ENCODE data around the gene FRS2.

The FRS2 gene

DNA sequence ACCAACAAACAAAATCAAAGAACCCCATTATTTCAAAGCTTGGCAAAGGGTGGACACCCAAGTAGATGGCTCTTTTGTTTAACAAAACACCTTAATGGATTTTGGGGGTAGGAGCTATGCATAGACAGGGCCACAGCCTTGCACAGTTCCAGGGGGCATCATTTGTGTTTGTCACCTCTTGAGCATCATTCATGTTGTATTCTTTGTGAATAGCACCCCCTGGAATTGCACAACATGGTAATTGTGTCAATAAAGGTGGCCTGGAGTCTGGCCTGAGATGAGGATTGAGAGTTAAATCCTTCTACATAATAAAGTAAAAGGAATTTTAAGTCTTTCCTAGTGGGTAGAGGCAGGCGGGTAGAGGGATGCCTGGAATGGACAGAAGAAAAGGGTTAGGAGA is 3.3 kb upstream of the FRS2 start:
- DNase-seq (ENCODE audit: low read depth) = no peak

DNA sequence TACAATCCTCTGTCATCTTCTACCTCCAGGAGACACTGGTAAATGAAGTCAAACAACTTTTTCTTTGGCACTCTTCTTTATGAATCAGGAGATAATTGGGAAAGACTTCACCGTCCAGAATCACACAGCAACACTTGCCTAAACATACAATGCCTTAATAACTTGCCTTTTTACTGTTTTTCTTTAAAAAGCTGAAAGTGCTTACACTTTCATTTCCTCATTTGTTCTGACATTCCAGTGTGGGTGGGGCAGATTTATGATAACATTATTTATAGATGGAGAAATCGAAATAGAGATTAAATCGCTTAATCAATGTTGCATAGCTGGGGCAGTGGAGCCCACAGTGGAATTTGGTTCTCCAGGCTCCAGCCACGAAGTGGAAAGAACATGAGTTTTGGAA is 2.8 kb upstream of the FRS2 start:
- DNase-seq (ENCODE audit: low read depth) = no peak

DNA sequence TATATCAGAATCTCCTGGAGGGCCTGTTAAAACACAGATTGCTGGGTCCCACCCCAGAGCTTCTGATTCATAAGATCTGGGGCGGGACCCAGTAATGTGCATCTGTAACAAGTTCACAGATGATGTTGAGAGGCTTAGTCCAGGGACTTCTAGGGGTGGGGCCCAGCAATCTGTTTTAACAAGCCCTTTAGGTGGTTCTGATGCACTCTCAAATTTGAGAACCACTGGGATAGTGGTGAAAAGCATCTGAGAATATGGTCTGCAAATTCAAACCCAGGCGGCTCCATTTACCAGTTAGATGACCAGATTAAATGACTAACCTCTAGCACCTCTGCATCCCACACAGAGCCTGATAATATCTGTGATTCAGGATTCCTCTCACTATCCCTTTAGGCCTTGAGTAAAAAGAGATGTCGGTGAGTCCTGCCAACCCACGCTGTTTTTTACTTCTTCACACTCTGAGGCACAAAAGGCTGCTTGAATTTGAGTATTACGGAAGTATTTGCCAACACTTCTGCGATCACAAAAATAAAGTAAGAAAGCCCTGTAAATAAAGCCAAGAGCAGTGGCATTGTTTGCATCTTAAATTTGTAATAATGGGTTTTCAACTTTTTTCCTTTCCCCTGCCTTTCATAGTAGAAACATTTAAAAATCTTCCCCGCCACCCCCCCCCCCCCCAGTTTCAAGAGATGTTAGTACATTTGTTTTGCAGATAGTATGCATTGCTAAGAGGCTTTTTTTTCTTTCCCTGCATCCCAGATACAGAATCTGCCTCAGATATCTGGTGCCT is 1.8 kb upstream of the FRS2 start:
- DNase-seq (ENCODE audit: low read depth) = no peak

DNA sequence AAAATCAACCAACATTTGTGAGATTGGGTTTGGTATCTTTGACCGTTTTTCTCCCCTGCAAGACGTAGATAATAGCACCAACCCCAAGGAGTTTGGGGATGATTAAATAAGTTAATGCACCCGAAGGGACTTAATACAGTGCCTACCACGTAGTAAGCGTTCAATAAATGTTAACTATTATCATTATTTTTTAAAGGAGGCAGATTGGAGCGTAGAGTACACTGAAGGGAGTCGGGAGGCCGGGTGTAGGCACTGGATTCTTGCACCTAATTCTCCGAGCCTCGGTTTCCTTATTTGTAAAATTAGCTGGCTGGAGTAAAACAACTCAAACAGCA is 367 bp upstream of the FRS2 start:
- DNase-seq (ENCODE audit: low read depth) = no peak

DNA sequence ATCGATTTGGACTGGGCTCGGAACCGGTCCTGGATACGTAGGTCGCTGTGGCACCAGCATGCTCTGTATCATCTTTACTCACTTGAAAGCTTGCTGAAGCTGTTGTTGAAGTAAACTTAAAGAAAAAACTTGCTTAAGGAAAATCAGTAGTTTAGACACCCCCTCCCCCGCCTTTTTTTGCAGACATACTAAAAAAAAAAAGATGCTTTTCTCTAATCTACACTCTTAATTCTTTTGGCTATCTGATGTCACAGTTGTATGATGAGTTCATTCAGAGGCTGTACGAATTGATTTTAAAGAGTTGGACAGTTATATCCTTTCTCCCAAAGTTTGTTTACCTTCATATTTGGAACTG is 865 bp downstream of the FRS2 start:
- no peak for DNase-seq (ENCODE audit: low read depth)

DNA sequence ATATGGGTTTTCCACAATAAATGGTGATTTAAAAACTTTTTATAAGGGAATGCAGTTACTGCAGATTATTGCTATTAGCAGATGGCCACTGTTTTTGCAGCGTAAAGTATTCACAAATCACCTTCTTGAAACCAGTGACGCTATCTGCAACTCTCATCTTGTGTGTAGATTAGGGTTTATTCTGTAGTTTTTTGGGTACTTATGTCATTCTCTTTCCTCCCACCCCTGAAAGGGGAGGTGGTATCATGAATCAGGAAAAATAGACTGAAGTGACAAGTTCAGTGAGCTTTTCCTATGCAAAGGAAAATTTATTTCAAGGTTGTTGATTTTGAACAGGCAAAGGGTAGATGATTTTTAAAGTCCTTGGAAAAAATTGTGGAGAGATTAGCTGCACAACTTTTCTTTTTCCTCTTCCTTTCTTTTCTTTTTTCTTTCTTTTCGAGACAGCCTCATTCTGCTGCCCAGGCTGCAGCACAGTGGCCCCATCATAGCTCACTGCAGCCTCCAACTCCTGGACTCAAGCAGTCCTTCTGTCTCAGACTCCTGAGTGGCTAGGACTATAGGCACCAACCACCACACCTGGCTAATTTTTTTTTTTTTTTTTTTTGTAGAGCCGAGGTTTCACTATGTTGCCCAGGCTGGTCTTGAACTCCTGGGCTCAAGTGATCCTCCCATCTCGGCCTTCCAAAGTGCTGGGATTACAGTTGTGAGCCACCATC is 1.6 kb downstream of the FRS2 start:
- no peak for DNase-seq (ENCODE audit: low read depth)

DNA sequence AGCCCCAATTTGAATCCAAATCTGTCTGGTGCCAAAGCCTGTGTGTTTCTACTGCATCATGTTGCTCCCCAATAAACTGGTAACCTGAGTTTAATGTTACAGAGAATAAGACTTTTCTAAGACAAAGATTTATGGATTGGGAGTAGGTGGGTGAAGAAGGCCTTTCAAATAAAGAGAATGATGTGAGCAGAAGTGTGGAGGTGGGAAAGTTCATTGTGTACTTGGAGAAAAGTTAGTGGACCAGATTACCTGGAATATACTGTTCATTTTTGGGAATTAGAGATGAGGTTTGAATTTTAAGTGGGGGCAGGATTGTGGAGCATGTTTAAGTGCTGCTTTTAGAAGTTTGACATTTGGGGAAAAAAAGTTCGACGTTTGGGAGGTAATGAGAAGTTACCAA is 3.1 kb downstream of the FRS2 start:
- DNase-seq (ENCODE audit: low read depth) = no peak

DNA sequence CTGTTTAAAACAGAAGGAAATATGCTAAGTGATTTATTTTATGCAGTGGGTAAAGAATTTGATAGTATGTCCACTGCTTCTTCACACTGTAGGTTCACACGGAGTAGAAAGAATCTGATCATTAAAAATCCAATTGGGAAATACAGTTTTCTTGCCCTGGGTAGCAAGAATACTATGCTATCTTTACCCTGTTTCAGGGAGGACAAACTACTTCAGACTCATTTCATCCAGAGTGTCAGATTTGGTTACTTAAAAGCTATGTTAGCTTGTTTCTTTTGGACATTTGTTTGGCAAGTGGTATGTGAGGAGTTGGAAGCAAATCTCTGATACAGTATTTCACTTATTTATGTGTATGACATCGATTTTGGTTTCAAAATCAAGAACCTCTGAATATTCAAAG is 4.3 kb downstream of the FRS2 start:
- no peak for DNase-seq (ENCODE audit: low read depth)

DNA sequence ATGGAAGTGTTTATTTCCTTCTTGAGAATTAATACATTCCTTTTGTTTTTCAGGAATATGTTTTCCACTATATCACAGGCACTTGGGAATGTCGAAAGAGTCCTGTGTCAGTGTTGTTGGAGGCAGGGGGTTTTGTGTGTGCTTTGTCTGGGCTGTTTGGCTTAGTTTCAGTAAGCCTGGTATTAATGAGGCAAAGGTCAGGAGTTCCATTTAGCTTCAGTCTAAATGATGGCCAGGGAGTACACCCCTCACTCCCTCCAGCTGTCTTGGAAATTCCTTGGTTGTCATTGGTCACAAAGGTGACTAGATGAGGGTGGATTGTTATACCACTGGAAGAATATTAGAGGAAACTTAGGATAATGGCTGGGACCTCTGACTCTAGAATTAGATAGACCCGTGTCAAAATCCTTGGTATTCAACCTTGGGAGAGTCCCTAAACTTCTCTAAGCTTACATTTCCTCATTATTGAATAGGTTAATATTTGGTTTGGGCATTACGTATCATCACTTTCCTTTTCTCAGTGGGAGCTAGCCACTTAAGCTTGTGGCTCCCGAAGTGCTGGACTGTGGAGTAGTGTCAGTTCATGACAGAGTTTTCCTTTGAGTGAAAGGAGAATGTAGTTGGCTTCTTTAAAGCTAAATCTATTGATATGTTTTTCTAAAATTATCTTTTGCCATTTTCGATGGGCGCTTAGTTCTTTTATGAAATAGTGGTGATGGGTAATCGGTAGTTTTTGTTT is 5.2 kb downstream of the FRS2 start:
- DNase-seq (ENCODE audit: low read depth) = no peak

DNA sequence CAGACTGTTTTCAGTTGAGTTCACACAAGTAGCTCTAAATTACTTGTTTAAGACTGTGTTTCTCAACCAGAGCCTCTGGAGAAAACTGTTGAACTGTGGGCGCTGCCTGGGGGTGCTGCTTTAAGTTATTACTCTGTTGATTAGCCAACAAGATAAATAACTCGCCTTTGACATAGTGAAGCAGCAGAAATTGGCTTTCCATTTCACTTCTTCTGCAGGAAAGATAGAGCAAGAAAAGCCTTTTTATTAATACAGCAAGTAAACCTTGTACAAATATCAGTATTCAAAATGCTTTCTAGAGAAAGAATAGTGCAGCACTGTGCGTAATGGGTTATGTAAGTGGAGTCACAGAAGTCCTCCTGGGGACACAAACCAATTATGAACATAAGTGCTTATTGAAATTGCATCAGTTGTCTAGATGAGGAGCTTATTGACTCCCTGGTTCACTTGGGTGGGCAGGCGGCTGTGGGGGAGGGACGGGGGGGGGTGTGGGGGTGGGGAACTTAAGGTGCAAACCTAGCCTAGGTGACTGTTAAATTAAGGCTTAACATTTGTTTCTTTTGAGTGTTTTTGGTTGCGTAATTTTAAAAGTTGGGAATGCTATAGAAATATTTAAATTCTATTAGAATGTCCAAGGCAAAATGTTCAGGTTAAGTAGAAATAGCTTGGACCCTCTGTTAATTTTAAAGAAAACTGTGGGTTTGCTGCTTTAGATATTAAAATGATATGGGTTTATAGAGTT is 6.3 kb downstream of the FRS2 start:
- DNase-seq (ENCODE audit: low read depth) = no peak

DNA sequence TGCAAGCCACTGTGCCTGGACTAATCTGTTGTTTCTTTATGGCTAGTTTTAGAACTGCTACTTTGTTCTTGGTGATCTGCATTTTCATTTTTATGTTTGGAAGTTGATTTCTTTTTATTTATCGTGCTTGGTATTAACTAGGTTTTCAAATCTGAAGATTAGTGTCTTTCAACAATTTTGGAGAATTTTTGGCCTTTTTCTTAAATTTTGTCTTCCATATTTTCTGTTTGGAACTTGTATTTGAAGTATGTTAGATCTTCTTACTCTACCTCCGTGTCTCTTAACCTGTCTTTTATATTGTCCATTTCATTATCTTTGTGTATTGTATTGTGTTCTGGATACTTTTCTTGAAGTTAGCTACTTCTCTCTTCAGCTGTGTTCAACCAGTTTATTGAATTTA is 9.5 kb downstream of the FRS2 start:
- no peak for DNase-seq (ENCODE audit: low read depth)

DNA sequence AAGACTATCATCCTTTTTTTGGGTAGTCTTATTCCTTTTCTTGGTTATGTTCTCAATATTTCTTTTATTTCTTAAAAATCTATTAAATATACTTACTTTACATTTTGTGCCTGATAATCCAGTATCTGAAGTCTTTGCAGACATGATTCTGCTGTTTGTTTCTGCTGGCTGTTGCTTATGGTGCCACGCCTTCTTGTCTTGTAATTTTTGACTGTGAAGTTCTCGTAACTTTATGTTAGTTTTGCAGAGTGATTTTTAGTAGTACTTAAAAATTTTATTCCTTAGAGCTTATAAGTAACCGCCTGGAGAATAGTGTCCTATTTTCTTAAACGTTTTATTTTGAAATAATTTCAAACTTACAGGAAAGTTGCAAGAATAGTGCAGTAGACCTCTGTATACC is 10.5 kb downstream of the FRS2 start:
- no peak for DNase-seq (ENCODE audit: low read depth)

DNA sequence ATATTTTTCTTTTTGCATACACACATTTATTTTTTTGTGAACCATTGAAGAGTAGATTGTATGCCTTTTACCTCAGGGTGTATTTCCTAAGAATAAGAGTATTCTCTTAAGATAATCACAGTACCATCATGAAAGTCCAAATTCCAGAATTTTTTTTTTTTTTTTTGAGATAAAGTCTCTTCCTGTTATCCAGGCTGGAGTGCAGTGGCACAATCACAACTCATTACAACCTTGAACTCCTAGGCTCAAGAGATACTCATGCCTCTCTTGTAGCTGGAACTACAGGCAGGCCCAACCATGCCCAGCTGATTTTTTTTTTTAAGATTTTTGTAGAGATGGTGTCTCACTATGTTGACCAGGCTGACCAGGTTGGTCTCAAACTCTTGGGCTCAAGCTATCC is 10.9 kb downstream of the FRS2 start:
- no peak for DNase-seq (ENCODE audit: low read depth)

DNA sequence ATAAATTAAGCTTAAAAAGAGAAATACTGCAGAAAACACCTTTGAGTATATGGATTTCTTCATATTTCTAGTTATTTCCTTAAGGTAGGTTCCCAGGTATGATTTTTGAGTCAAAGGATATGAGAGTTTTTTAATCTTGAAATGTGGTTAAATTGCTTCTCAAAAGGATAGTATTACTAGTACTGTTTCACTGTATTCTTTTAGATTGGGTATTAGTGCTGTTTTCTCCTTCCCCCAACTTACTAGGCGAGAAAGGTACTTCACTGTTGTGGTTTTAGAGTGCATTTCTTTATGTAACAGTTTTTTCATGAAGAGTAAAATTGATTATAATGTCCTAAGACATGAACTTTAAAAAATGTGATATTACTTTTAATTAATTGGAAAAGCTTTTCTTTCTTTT is 13.5 kb downstream of the FRS2 start:
- no peak for DNase-seq (ENCODE audit: low read depth)

DNA sequence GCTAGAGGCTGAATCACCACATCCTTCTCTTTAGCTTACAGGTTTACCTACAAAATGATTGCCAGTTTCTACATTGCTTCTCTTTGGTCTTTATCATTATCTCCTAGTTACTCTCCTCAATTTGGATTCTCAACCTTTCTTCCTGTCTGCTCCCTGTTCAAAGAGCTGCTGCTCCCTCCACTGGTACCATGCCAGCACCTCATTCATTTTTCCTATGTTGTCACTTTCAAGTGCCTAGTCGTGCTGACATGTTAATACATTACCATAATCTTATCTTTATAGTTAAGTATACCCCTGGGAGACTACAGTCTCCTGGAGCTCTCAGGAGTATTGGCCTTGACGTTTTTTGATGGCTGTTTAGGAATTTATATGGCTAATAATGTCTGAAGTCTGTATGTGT is 14.2 kb downstream of the FRS2 start:
- no peak for DNase-seq (ENCODE audit: low read depth)

DNA sequence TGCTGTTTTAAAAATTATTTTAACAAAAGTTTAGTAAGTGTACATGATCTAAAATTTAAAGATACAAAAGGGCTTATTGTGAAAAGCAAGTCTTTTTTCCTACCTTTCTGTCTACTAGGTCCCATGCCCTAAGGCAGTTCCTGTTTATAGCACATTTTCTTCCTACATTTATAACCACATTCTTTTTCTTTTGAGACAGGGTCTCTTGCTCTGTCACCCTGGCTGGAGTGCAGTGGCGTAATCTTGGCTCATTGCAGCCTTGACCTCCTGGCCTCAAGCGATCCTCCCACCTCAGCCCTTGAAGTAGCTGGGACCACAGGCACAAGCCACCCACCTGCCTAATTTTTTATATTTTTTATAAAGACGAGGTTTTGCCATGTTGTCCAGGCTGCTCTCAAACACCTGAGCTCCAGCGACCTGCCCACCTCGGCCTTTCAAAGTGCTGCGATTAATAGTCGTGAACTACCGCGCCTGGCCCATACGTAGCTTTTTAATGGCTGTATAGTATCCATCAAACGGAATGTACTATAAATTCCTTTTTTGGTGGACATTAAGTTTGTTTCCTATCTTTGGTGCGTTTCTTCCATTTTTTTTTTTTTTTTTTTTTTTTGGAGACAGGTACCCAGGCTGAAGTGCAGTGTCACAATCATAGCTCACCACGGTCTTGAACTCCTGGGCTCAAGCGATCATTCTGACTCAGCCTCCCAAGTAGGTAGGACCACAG is 20.9 kb downstream of the FRS2 start:
- no peak for DNase-seq (ENCODE audit: low read depth)

DNA sequence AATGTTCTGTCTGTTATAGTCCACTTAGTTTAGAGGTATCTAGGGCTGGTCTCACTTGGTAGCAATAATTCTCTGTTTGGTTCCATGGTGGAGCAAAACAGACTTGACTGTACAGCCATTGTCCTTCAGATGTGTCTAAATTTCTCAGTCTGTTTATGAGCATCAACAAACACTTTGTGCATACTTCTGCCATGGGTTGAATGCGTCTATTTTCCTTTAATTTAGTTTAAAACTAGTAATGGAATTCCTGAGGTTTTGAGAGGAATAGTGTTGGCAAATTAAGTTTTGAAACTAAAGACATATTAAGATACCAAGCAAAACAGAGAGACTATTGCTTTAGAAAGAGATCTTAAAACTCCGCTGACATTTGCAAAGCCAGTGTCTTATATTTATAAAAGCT is 22.6 kb downstream of the FRS2 start:
- DNase-seq (ENCODE audit: low read depth) = no peak

DNA sequence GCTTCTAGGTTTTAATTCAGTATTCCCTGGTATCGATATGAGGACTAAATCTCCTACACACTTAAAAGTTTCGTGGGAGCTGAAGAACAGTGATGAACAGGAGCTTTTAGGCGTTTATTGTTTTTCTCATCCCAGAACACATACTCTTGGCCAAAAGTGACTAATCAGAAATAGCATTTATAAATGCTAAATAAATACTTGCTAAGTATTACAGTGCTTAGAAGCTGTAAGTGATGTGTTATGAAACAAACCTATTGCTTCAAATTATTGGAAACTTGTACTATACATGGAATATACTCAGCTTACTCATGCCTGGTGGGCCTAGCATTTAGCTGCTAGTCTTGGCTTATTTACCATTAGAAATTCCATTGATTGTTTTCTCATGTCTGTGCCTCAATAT is 24.9 kb downstream of the FRS2 start:
- DNase-seq (ENCODE audit: low read depth) = no peak

DNA sequence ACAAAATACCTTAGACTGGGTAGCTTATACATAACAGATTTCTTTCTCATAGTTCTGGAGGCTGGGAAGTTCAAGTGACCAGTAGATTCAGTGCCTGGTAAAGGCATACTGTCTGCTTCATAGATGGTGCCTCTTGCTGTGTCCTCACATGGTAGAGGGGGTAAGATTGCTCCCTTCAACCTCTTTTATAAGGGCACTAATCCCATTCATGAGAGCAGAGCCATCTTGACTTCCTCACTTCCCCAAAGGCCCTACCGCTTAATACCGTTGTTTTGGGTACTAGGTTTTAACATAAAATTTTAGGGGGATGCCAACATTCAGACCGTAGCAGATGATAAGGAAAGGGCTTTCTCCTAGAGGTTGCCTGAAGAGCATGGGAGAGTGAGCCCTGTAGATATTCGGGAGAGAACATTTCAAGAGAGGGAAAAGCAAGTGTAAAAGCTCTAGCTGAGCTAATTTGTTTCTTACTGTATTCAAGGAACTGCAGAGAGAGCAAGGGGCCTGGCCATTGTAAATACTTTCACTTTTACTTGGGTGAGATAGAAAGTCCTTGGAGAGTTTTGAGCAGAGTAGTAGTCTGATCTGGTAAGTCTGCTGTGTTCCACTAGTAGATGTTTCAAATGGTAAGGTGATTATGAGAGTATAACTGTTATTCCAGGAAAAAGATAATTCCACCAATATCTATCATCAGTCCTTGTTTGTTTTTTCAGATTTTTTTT is 27.3 kb downstream of the FRS2 start:
- DNase-seq (ENCODE audit: low read depth) = no peak

DNA sequence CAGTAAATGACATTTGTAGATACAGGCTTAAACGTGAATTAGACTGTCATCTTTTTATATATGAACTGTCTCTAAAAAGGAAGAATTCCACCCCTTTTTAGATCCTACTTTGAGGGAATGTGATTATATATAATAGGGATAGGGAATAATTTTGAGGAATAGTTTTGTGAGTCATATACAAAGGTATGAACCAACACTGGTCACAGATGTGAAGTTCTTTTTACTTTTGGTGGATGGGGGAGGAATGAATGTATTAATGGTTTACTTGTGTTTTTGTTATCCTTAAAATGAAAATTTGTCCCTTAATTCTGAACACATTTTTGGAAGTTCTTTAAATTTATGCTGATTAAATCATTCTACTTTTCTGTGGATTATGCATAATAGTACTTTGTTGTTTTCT is 30.4 kb downstream of the FRS2 start:
- DNase-seq (ENCODE audit: low read depth) = no peak

DNA sequence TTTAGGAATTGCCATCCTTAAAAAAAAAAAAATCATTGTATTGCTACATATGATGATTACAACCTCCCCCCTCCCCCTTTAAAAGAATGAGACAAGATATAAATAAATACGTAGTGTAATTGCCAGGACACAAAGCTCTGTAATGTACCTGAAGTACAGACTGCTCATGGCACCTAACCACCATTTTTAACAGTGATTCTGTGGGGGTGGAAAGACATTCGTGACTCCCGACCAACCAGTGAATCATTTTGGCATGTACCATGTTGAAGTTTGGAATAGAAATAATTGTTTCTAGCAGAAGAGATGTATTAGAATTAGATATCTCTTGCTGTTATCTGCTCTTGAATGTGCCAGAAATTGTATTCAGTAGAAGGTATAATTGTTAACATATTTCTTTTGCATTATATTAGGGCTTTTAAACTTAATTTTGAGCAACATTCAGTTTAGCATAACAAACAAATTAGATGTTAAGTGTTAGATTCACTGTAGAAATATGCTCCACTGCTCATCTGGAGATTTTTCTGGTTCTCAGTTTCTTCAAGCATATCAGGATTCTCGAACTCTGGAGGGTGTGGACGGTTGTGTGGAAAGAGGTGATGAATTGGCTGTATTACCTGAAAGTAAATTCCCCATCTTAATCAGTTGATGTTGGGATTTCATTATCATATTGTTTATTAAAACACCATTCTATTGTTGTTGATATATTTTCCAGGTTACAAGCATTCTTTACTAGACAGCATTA is 31.1 kb downstream of the FRS2 start:
- no peak for DNase-seq (ENCODE audit: low read depth)

Measured in GM04504 (cell line).